ENCODE data around the gene FASTKD2.

- TF ChIP-seq, protein P1, sequence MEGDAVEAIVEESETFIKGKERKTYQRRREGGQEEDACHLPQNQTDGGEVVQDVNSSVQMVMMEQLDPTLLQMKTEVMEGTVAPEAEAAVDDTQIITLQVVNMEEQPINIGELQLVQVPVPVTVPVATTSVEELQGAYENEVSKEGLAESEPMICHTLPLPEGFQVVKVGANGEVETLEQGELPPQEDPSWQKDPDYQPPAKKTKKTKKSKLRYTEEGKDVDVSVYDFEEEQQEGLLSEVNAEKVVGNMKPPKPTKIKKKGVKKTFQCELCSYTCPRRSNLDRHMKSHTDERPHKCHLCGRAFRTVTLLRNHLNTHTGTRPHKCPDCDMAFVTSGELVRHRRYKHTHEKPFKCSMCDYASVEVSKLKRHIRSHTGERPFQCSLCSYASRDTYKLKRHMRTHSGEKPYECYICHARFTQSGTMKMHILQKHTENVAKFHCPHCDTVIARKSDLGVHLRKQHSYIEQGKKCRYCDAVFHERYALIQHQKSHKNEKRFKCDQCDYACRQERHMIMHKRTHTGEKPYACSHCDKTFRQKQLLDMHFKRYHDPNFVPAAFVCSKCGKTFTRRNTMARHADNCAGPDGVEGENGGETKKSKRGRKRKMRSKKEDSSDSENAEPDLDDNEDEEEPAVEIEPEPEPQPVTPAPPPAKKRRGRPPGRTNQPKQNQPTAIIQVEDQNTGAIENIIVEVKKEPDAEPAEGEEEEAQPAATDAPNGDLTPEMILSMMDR (conservative IDR thresholded peaks at IDR 0.05; ENCODE audit: low read length): no peak
- TF ChIP-seq EZH2phosphoT487 (IDR thresholded peaks at IDR 0.05; ENCODE audit: borderline replicate concordance): no peak
Observed at GRCh38 chr2:206820807-206821206, 55.4 kb downstream of the FASTKD2 start.

Measured in Loucy (cell line).